IMR-90 (cell line): ENCODE data around the gene HDAC9. TPM values are rescaled to one million over a fixed set of nuclear protein-coding genes. Genes with fewer than 3 reads are reported as not detected.

Experiments
- ATAC-seq: fragments of 200-7000 bp; cut with Tn5 transposase; 2 replicates; pipeline ENCODE4 v1.9.1; 2020; ENCODE audit warnings: low read depth, mild to moderate bottlenecking, moderate library complexity
- BruUV-seq: library from RNA; stranded (reverse); fragments of 400-500 nt; replicated peaks from 2 replicates; lab custom pipeline; 2021; lab: Mats Ljungman, UMichigan
- CTCF ChIA-PET: fragments of 300-600 bp; formaldehyde crosslinking; extraction: SDS; loops from one replicate; lab custom pipeline; 2021; ENCODE audit warnings: antibody characterized with exemption; lab: Yijun Ruan, JAX
- POLR2A ChIA-PET: fragments of 300-600 bp; sonication (Branson Sonifier 250); formaldehyde crosslinking; loops from one replicate; lab custom pipeline; 2022; ENCODE audit warnings: antibody characterized with exemption; ENCODE audit not compliant: unreplicated experiment; lab: Charles Lee
- DNase-seq: peaks from one replicate; pipeline ENCODE4 v3.0.0; 2013
- H2AFZ ChIP-seq: replicated peaks from 2 replicates; pipeline ENCODE3; 2013; ENCODE audit warnings: low read length, mild to moderate bottlenecking; ENCODE audit not compliant: poor library complexity
- H2AK5ac ChIP-seq: 2 replicates; pipeline ENCODE4 v1.6.1; 2013; ENCODE audit warnings: low read depth, low read length, inconsistent platforms
- H2AK9ac ChIP-seq: replicated peaks from 2 replicates; pipeline ENCODE3; 2013; ENCODE audit warnings: mild to moderate bottlenecking, low read depth, low read length, moderate library complexity; ENCODE audit not compliant: poor library complexity
- H2BK120ac ChIP-seq: 2 replicates; pipeline ENCODE4 v1.6.1; 2013; ENCODE audit warnings: low read depth, low read length, inconsistent platforms
- H2BK15ac ChIP-seq: 3 replicates; pipeline ENCODE4 v1.6.1; 2013; ENCODE audit warnings: low read depth, low read length, inconsistent platforms
- H2BK20ac ChIP-seq: 2 replicates; pipeline ENCODE4 v1.6.1; 2013; ENCODE audit warnings: low read depth, mild to moderate bottlenecking, inconsistent platforms, low read length, moderate library complexity
- H2BK5ac ChIP-seq: 2 replicates; pipeline ENCODE4 v1.6.1; 2013; ENCODE audit warnings: mild to moderate bottlenecking, low read depth, low read length, inconsistent platforms; ENCODE audit not compliant: poor library complexity, severe bottlenecking
- H3K14ac ChIP-seq: replicated peaks from 2 replicates; pipeline ENCODE4 v1.6.1; 2013; ENCODE audit warnings: low read depth, low read length, inconsistent platforms
- H3K18ac ChIP-seq: 2 replicates; pipeline ENCODE4 v1.6.1; 2013; ENCODE audit warnings: low read depth, low read length, control low read depth
- H3K23ac ChIP-seq: 2 replicates; pipeline ENCODE4 v1.6.1; 2013; ENCODE audit warnings: low read depth, low read length, inconsistent platforms
- H3K27ac ChIP-seq: 2 replicates; pipeline ENCODE4 v1.5.1; 2013; ENCODE audit warnings: mild to moderate bottlenecking, control low read depth, low read length; ENCODE audit not compliant: insufficient read depth
- H3K27me3 ChIP-seq: 2 replicates; pipeline ENCODE4 v1.6.1; 2013; ENCODE audit warnings: low read length; ENCODE audit not compliant: control insufficient read depth, insufficient read depth
- H3K36me3 ChIP-seq: 2 replicates; pipeline ENCODE4 v1.6.1; 2013; ENCODE audit warnings: low read length, mixed read lengths; ENCODE audit not compliant: control insufficient read depth, insufficient read depth
- H3K4ac ChIP-seq: 2 replicates; pipeline ENCODE4 v1.6.1; 2013; ENCODE audit warnings: low read depth, low read length, inconsistent platforms
- H3K4me1 ChIP-seq: 2 replicates; pipeline ENCODE4 v1.6.1; 2013; ENCODE audit warnings: low read length, mixed read lengths; ENCODE audit not compliant: control insufficient read depth, insufficient read depth
- H3K4me2 ChIP-seq: 2 replicates; pipeline ENCODE4 v1.6.1; 2013; ENCODE audit warnings: low read depth, mild to moderate bottlenecking, control low read depth, low read length, moderate library complexity
- H3K4me3 ChIP-seq: 2 replicates; pipeline ENCODE4 v1.5.1; 2013; ENCODE audit warnings: low read depth, mild to moderate bottlenecking, control low read depth, low read length, moderate library complexity; ENCODE audit not compliant: insufficient read depth
- H3K56ac ChIP-seq: 2 replicates; pipeline ENCODE4 v1.6.1; 2013; ENCODE audit warnings: low read length, inconsistent platforms; ENCODE audit not compliant: insufficient read depth; ENCODE audit errors: extremely low read depth
- H3K79me1 ChIP-seq, 2 experiments: 2 replicates each; pipeline ENCODE4 v1.6.1; 2013; ENCODE audit warnings: low read length in 2 of 2, inconsistent platforms in 1 of 2, low read depth in 1 of 2
- H3K9ac ChIP-seq: 2 replicates; pipeline ENCODE4 v1.6.1; 2013; ENCODE audit warnings: low read depth, low read length, control low read depth
- H3K9me1 ChIP-seq: 2 replicates; pipeline ENCODE4 v1.6.1; 2013; ENCODE audit warnings: low read length, inconsistent platforms; ENCODE audit not compliant: insufficient read depth
- H3K9me3 ChIP-seq: 2 replicates; pipeline ENCODE4 v1.6.1; 2013; ENCODE audit warnings: low read length; ENCODE audit not compliant: control insufficient read depth, insufficient read depth
- H4K20me1 ChIP-seq: 2 replicates; pipeline ENCODE4 v1.6.1; 2013; ENCODE audit warnings: low read length, inconsistent platforms; ENCODE audit not compliant: insufficient read depth
- H4K5ac ChIP-seq: 2 replicates; pipeline ENCODE4 v1.6.1; 2013; ENCODE audit warnings: mild to moderate bottlenecking, low read depth, low read length, control low read depth
- H4K8ac ChIP-seq, 2 experiments: 2 replicates each; pipeline ENCODE4 v1.6.1; 2013; ENCODE audit warnings: low read depth in 2 of 2, low read length in 2 of 2, control low read depth in 1 of 2, inconsistent platforms in 1 of 2
- H4K91ac ChIP-seq: 2 replicates; pipeline ENCODE4 v1.6.1; 2013; ENCODE audit warnings: low read depth, low read length, inconsistent platforms; ENCODE audit not compliant: insufficient read depth
- BHLHE40 ChIP-seq: fragments of 150-350 bp; IDR thresholded peaks from 2 replicates; pipeline ENCODE4 v1.6.1; 2016; ENCODE audit warnings: mild to moderate bottlenecking, low read depth, low read length
- CEBPB ChIP-seq: IDR thresholded peaks from 2 replicates; pipeline ENCODE4 v1.6.1; 2012; ENCODE audit warnings: low read depth, low read length, improper control_type of control experiment
- CHD1 ChIP-seq: IDR thresholded peaks from 2 replicates; pipeline ENCODE4 v1.6.1; 2012; ENCODE audit warnings: low read depth, low read length, improper control_type of control experiment
- FOS ChIP-seq: fragments of 150-350 bp; IDR thresholded peaks from 2 replicates; pipeline ENCODE4 v1.6.1; 2016; ENCODE audit warnings: low read depth, low read length
- POLR2A ChIP-seq: IDR thresholded peaks from 2 replicates; pipeline ENCODE4 v1.6.1; 2012; ENCODE audit warnings: mild to moderate bottlenecking, low read depth, low read length
- RAD21 ChIP-seq: IDR thresholded peaks from 2 replicates; pipeline ENCODE4 v1.6.1; 2012; ENCODE audit warnings: low read length, improper control_type of control experiment
- WGBS, 2 experiments: methylation state at CpG; one replicate each; pipeline versions ENCODE4 v1.1.5 to v1.1.7; 2013; ENCODE audit warnings: missing lambda C conversion rate in 2 of 2; ENCODE audit not compliant: insufficient read length in 1 of 2; ENCODE audit errors: extremely low coverage in 2 of 2; 5-methylcytosine and 5-hydroxymethylcytosine counted together
- dilution Hi-C: fragments of 300-500 bp; cut with HindIII; formaldehyde crosslinking; loops from one replicate; pipeline ENCODE4 v1.14.3; 2018; ENCODE audit warnings: low sequenced_read_pairs; ENCODE audit not compliant: unreplicated experiment
- in situ Hi-C: fragments of 300-500 bp; cut with MboI; formaldehyde crosslinking; loops from 3 replicates; pipeline ENCODE4 v1.14.3; 2019; ENCODE audit warnings: low sequenced_read_pairs, inconsistent platforms, mixed read lengths
- intact Hi-C: fragments of 100-400 bp; cut with micrococcal nuclease; formaldehyde crosslinking; loops from 2 replicates; pipeline ENCODE4 v1.10.0; 2022
- polyA plus RNA-seq, 3 experiments: library from polyadenylated mRNA; depleted of rRNA; stranded (reverse); fragments of >200 nt; gene quantifications; 2 replicates each; pipeline ENCODE4 v1.2.3, GENCODE V29; 2012; ENCODE audit warnings: low replicate concordance in 1 of 3
- total RNA-seq: library from RNA; depleted of rRNA; stranded (reverse); fragments of >200 nt; gene quantifications from 2 replicates; pipeline ENCODE4 v1.2.3, GENCODE V29; 2012

Gene HDAC9
- total and polyA plus RNA-seq, 2 of the 4 experiments (the other 2 are of a cell fraction), result 4.3 to 24.7 TPM

GRCh38 chr7:18505870-18506460 lies 10.4 kb downstream of the HDAC9 start:
- H3K23ac ChIP-seq, result peak overlapping the region; percentile 21
- H3K36me3 ChIP-seq, result no peaks in the 10 kb centered on the region
- H2BK15ac ChIP-seq, result no peak overlapping the region
- no peak overlapping the region for H3K9ac ChIP-seq
- peak overlapping the region; percentile 69; the same call in 1 of the 2 replicates for H3K4me2 ChIP-seq
- H4K20me1 ChIP-seq, result no peaks in the 10 kb centered on the region
- peak overlapping the region; percentile 43; the same call in 1 of the 2 replicates for H3K18ac ChIP-seq
- H4K91ac ChIP-seq, result no peak overlapping the region
- CTCF ChIA-PET, result interaction anchor here (0.6 to 1.0 kb wide), 2 partner anchors 103 to 1058 kb away, joined by 3 read pairs; no protein-coding TSS in a partner anchor
- H2AK9ac ChIP-seq, result no peak overlapping the region
- peak overlapping the region; percentile 37; the same call in 1 of the 2 replicates for H2BK20ac ChIP-seq
- no peaks in the 10 kb centered on the region for H3K27me3 ChIP-seq
- H3K27ac ChIP-seq, result no peak overlapping the region
- H3K9me1 ChIP-seq, result no peaks in the 10 kb centered on the region
- intact Hi-C loops (no loop called here), in situ Hi-C loops (no loop called here), dilution Hi-C loops (no loop called here)
- peak overlapping the region; percentile 18 for H2AFZ ChIP-seq
- no peak overlapping the region for H3K56ac ChIP-seq
- peaks cover 2% of the 10 kb centered on the region; the same call in 1 of the 2 replicates for H3K4me1 ChIP-seq
- ATAC-seq (peak; percentile 36), DNase-seq (peak; percentile 76)
- no CpG with 5 or more reads among the region's 5 CpGs for WGBS, 2 experiments
- H2BK120ac ChIP-seq, result peak overlapping the region; percentile 45
- H3K4ac ChIP-seq, result peak overlapping the region; percentile 17; the same call in 1 of the 2 replicates
- H3K14ac ChIP-seq, result no peak overlapping the region
- peak overlapping the region in 1 of 2 experiments; percentile 39; a peak in 1 of 4 replicates for H4K8ac ChIP-seq
- H4K5ac ChIP-seq, result no peak overlapping the region
- BruUV-seq, result no TSS peak
- no peaks in the 10 kb centered on the region for H3K9me3 ChIP-seq
- H2AK5ac ChIP-seq, result no peak overlapping the region
- H3K4me3 ChIP-seq, result no peak overlapping the region
- POLR2A ChIA-PET, result no interaction called here
- TF ChIP-seq RAD21 (0 out of 2 replicates have a peak, but pooled peaks have one; percentile 5), POLR2A (no peak), CEBPB (peak; percentile 36; the same call in 1 of the 2 replicates), BHLHE40 (0 out of 2 replicates have a peak, but pooled peaks have one; percentile 21), FOS (no peak), CHD1 (no peak)
- peaks cover 0 to 4% of the 10 kb centered on the region in 2 experiments; a peak in 1 of 4 replicates for H3K79me1 ChIP-seq
- H2BK5ac ChIP-seq, result peak overlapping the region; percentile 71
